GM18951 (cell line): Measurements from ENCODE around the gene NCBP3.
"Not testable (repeated sequence)": the region's sequence is repeated elsewhere in the genome, so short reads cannot be mapped to it uniquely, and the experiment has no call there.

Experiments
- POLR2A ChIP-seq: IDR thresholded peaks from 4 replicates; pipeline ENCODE4 v1.6.1; 2011; ENCODE audit warnings: mild to moderate bottlenecking; ENCODE audit not compliant: insufficient read length, insufficient read depth; ENCODE audit errors: extremely low read depth
- in situ Hi-C: fragments of 300-500 bp; cut with MboI; formaldehyde crosslinking; loops from one replicate; pipeline ENCODE4 v1.12.0; 2022; ENCODE audit warnings: low sequenced_read_pairs, mixed read lengths, inconsistent platforms; ENCODE audit not compliant: unreplicated experiment

The NCBP3 gene

GRCh38 chr17:3796110-3796821 lies 49.8 kb downstream of the NCBP3 start:
- no peak for TF ChIP-seq POLR2A
- in situ Hi-C loops = no loop called here

- no peak for TF ChIP-seq POLR2A
- in situ Hi-C loops = no loop called here
These were observed 50.5 kb downstream of the NCBP3 start for GRCh38 chr17:3795390-3796102.

- in situ Hi-C loops = no loop called here
- TF ChIP-seq POLR2A = no peak
These were observed 51.3 kb downstream of the NCBP3 start for GRCh38 chr17:3794557-3795389.

GRCh38 chr17:3794152-3794551 lies 51.9 kb downstream of the NCBP3 start:
- in situ Hi-C loops = not testable (repeated sequence)

- in situ Hi-C loops = not testable (repeated sequence)
These were observed 52.8 kb downstream of the NCBP3 start for GRCh38 chr17:3793258-3793657.

- no peak for TF ChIP-seq POLR2A
- in situ Hi-C loops = no loop called here
These were observed 53.6 kb downstream of the NCBP3 start for GRCh38 chr17:3792481-3792880.

- TF ChIP-seq POLR2A = no peak
- in situ Hi-C loops = no loop called here
These were observed 57.8 kb downstream of the NCBP3 start for GRCh38 chr17:3788200-3788599.

- in situ Hi-C loops = not testable (repeated sequence)
These were observed 60.7 kb downstream of the NCBP3 start for GRCh38 chr17:3785323-3785722.

GRCh38 chr17:3782751-3783150 lies 63.3 kb downstream of the NCBP3 start:
- TF ChIP-seq POLR2A = no peak
- in situ Hi-C loops = no loop called here

- TF ChIP-seq POLR2A = no peak
- in situ Hi-C loops = no loop called here
These were observed 65.1 kb downstream of the NCBP3 start for GRCh38 chr17:3780986-3781385.

- in situ Hi-C loops = no loop called here
- TF ChIP-seq POLR2A = no peak
These were observed 68.5 kb downstream of the NCBP3 start for GRCh38 chr17:3777366-3778120.

- TF ChIP-seq POLR2A = no peak
- in situ Hi-C loops = no loop called here
These were observed 72.1 kb downstream of the NCBP3 start for GRCh38 chr17:3773966-3774365.

GRCh38 chr17:3773511-3773910 lies 72.5 kb downstream of the NCBP3 start:
- in situ Hi-C loops = no loop called here
- TF ChIP-seq POLR2A = no peak

GRCh38 chr17:3772764-3773163 lies 73.3 kb downstream of the NCBP3 start:
- in situ Hi-C loops = no loop called here
- TF ChIP-seq POLR2A = no peak
